ENCODE measurements around the gene KRTAP12-4. TPM values are rescaled to one million over a fixed set of nuclear protein-coding genes. Genes with fewer than 3 reads are reported as not detected.

The KRTAP12-4 gene
- total RNA-seq, 1 experiment from 2014 or later: not detected

DNA sequence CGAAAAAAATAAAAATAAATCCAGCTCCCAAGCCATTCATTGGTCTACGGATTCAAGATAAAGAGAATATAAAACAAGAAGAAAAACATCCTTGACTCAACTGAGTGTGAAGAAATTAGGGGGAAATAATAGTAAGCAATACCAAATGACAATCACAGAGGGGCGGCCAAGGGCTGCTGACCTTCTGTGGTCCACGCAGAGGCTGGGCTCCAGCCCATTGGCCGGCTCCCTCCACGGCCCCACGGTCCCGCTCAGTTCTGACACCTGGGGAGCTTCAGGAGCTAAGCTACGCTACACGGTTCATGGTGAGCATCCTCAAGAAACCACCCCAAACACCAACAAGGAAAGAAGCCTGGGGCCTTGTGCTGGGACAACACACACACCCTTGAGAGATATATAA, 42.1 kb upstream of the KRTAP12-4 start:
- CTCF ChIA-PET: interaction anchor here (0.6 kb wide), 1 partner anchor 235 kb away, joined by 4 read pairs; no protein-coding TSS in a partner anchor
- no peaks in the 10 kb centered on the region for H3F3A ChIP-seq (ENCODE audit: insufficient read depth, low read depth)
- H3K4me1 ChIP-seq (replicated peaks; ENCODE audit: insufficient read depth): no peaks in the 10 kb centered on the region
- no peak overlapping the region for H2AFZ ChIP-seq
- no peaks in the 10 kb centered on the region for H3K36me3 ChIP-seq (ENCODE audit: low read depth)
- no peak overlapping the region for H3K4me2 ChIP-seq
- H3K9me2 ChIP-seq (ENCODE audit: insufficient read depth): no peaks in the 10 kb centered on the region
- TF ChIP-seq EZH2 (IDR thresholded peaks at IDR 0.05; ENCODE audit: low read depth): no peak
- peaks cover 7% of the 10 kb centered on the region; the same call in 1 of the 2 replicates for H3K9me3 ChIP-seq (ENCODE audit: insufficient read depth, low read depth)
- H4K20me1 ChIP-seq (ENCODE audit: insufficient read depth): no peaks in the 10 kb centered on the region
- no peak for DNase-seq
- no peak overlapping the region for H3K4me3 ChIP-seq
- H3K27ac ChIP-seq: no peak overlapping the region
- no peaks in the 10 kb centered on the region for H3K79me2 ChIP-seq (ENCODE audit: low read depth)
- POLR2A ChIA-PET (ENCODE audit: unreplicated experiment): no interaction called here
- peaks cover 63% of the 10 kb centered on the region for H3K27me3 ChIP-seq (ENCODE audit: insufficient read depth, low read depth)
- intact Hi-C loops (cut with micrococcal nuclease; ENCODE audit: unreplicated experiment): no loop called here
- no TSS peak for BruUV-seq (replicated peaks)

DNA sequence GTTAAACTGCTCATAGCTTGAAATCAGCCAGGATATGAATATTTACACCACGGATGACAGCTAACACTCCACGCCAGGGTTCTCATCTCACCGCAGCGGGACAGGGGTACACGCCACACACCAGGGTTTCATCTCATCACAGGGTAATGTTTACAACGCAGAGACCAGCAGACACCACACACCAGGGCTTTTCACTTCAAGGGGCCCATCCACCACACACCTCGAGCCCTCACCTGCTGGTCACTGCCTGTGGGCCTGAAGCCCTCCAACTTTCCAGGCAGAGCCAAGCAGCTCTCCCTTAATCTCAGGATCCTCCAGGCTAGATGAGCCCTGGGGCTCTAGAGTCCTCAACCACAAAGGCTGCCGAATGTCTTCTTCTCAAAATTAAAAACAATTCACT, 41.2 kb upstream of the KRTAP12-4 start:
- intact Hi-C loops (cut with micrococcal nuclease; ENCODE audit: unreplicated experiment): no loop called here
- Histone ChIP-seq H2AFZ (no peak overlapping the region), H3F3A (ENCODE audit: insufficient read depth, low read depth) (no peaks in the 10 kb centered on the region), H4K20me1 (ENCODE audit: insufficient read depth) (no peaks in the 10 kb centered on the region), H3K36me3 (ENCODE audit: low read depth) (no peaks in the 10 kb centered on the region), H3K9me2 (ENCODE audit: insufficient read depth) (no peaks in the 10 kb centered on the region), H3K4me1 (replicated peaks; ENCODE audit: insufficient read depth) (no peaks in the 10 kb centered on the region), H3K27ac (no peak overlapping the region), H3K27me3 (ENCODE audit: insufficient read depth, low read depth) (peaks cover 63% of the 10 kb centered on the region), H3K4me3 (no peak overlapping the region), H3K9me3 (ENCODE audit: insufficient read depth, low read depth) (peaks cover 7% of the 10 kb centered on the region; the same call in 1 of the 2 replicates), H3K79me2 (ENCODE audit: low read depth) (no peaks in the 10 kb centered on the region), H3K4me2 (no peak overlapping the region)
- DNase-seq: no peak
- TF ChIP-seq, protein P1, sequence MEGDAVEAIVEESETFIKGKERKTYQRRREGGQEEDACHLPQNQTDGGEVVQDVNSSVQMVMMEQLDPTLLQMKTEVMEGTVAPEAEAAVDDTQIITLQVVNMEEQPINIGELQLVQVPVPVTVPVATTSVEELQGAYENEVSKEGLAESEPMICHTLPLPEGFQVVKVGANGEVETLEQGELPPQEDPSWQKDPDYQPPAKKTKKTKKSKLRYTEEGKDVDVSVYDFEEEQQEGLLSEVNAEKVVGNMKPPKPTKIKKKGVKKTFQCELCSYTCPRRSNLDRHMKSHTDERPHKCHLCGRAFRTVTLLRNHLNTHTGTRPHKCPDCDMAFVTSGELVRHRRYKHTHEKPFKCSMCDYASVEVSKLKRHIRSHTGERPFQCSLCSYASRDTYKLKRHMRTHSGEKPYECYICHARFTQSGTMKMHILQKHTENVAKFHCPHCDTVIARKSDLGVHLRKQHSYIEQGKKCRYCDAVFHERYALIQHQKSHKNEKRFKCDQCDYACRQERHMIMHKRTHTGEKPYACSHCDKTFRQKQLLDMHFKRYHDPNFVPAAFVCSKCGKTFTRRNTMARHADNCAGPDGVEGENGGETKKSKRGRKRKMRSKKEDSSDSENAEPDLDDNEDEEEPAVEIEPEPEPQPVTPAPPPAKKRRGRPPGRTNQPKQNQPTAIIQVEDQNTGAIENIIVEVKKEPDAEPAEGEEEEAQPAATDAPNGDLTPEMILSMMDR (conservative IDR thresholded peaks at IDR 0.05): no peak
- TF ChIP-seq EZH2 (IDR thresholded peaks at IDR 0.05; ENCODE audit: low read depth): no peak
- ChIA-PET POLR2A (ENCODE audit: unreplicated experiment) (no interaction called here), CTCF (no interaction called here)
- BruUV-seq (replicated peaks): no TSS peak

DNA sequence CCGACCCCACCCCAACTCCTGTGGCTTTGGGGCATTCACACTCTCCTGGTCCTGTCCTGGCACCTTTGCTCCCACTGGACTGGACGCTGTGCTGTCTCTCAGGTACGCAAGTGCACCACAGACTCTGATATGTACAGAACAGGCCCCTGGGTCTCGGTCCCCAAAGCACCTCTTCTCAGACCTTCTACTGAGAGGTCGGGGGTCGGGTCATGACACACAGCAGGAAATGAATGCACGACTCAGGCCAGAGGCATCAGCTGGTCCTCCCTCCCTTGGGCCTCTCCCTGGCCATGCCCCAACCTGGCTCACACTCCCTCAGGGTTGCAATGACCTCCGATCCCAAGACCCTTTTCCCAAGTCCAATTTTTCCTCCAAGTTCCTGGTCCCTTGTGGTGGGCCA, 40.7 kb upstream of the KRTAP12-4 start:
- ChIA-PET CTCF (no interaction called here), POLR2A (ENCODE audit: unreplicated experiment) (no interaction called here)
- Histone ChIP-seq H3K27ac (no peak overlapping the region), H3K4me1 (replicated peaks; ENCODE audit: insufficient read depth) (no peaks in the 10 kb centered on the region), H4K20me1 (ENCODE audit: insufficient read depth) (no peaks in the 10 kb centered on the region), H3K9me3 (ENCODE audit: insufficient read depth, low read depth) (peaks cover 7% of the 10 kb centered on the region; the same call in 1 of the 2 replicates), H3K4me2 (no peak overlapping the region), H3K4me3 (no peak overlapping the region), H3F3A (ENCODE audit: insufficient read depth, low read depth) (no peaks in the 10 kb centered on the region), H3K79me2 (ENCODE audit: low read depth) (no peaks in the 10 kb centered on the region), H3K9me2 (ENCODE audit: insufficient read depth) (no peaks in the 10 kb centered on the region), H2AFZ (no peak overlapping the region), H3K36me3 (ENCODE audit: low read depth) (no peaks in the 10 kb centered on the region), H3K27me3 (ENCODE audit: insufficient read depth, low read depth) (peaks cover 63% of the 10 kb centered on the region)
- no TSS peak for BruUV-seq (replicated peaks)
- no peak for DNase-seq
- intact Hi-C loops (cut with micrococcal nuclease; ENCODE audit: unreplicated experiment): no loop called here
- TF ChIP-seq, protein P1 (conservative IDR thresholded peaks at IDR 0.05): no peak

DNA sequence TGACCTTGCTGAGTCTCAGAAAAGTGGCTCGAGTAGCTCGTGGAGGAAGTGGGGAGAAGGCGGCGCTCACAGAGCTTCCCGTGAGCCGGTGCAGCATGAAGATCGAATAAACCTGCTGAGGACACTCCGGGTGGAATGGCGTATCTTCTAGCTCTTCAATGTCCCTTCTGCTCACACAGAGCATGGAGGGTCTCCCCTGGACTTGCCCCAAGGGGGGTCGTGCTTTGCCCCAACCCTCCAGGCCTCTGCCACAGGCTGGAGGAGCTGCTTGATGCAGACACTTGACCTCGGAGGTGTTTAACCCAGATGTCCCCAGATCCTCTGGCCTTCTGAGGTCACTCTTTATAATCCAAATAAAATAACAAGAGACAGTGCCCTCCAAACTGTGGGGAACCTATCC, 40.3 kb upstream of the KRTAP12-4 start:
- ChIA-PET POLR2A (ENCODE audit: unreplicated experiment) (no interaction called here), CTCF (no interaction called here)
- TF ChIP-seq EZH2 (IDR thresholded peaks at IDR 0.05; ENCODE audit: low read depth): no peak
- TF ChIP-seq, protein P1 (conservative IDR thresholded peaks at IDR 0.05): no peak
- BruUV-seq (replicated peaks): no TSS peak
- no peaks in the 10 kb centered on the region for H4K20me1 ChIP-seq (ENCODE audit: insufficient read depth)
- no peaks in the 10 kb centered on the region for H3K4me1 ChIP-seq (replicated peaks; ENCODE audit: insufficient read depth)
- no peak overlapping the region for H3K4me3 ChIP-seq
- peaks cover 63% of the 10 kb centered on the region for H3K27me3 ChIP-seq (ENCODE audit: insufficient read depth, low read depth)
- no peak overlapping the region for H2AFZ ChIP-seq
- no peaks in the 10 kb centered on the region for H3F3A ChIP-seq (ENCODE audit: insufficient read depth, low read depth)
- intact Hi-C loops (cut with micrococcal nuclease; ENCODE audit: unreplicated experiment): no loop called here
- no peak overlapping the region for H3K4me2 ChIP-seq
- H3K27ac ChIP-seq: no peak overlapping the region
- no peaks in the 10 kb centered on the region for H3K36me3 ChIP-seq (ENCODE audit: low read depth)
- no peaks in the 10 kb centered on the region for H3K79me2 ChIP-seq (ENCODE audit: low read depth)
- no peak for DNase-seq
- no peaks in the 10 kb centered on the region for H3K9me2 ChIP-seq (ENCODE audit: insufficient read depth)
- peaks cover 7% of the 10 kb centered on the region; the same call in 1 of the 2 replicates for H3K9me3 ChIP-seq (ENCODE audit: insufficient read depth, low read depth)

Data from PC-9 (cell line).